ENCODE measurements around the gene HEXD. TPM values are rescaled to one million over a fixed set of nuclear protein-coding genes. Genes with fewer than 3 reads are reported as not detected.
A peak's percentile ranks its signal among the peaks of the same experiment; 100 is the strongest.

Gene HEXD
- total and polyA plus RNA-seq, 2 of the 8 experiments (the other 6 are each of a cell fraction or from before 2014, with no cell fraction given): 20.6 to 21.8 TPM

GRCh38 chr17:82457929-82458178, 39.7 kb downstream of the HEXD start:
- H3K4ac ChIP-seq (replicated peaks; ENCODE audit: insufficient read length, low read depth, low read length): no peak overlapping the region
- H4K8ac ChIP-seq (ENCODE audit: extremely low read depth, insufficient read depth, low read length): no peak overlapping the region
- H2BK15ac ChIP-seq (ENCODE audit: low read length): no peak overlapping the region
- peaks cover 0 to 3% of the 10 kb centered on the region in 2 experiments; a peak in 1 of 4 replicates for H3K79me2 ChIP-seq (ENCODE audit: control insufficient read depth in 1 of 2, insufficient read depth in 2 of 2, low read length in 2 of 2)
- peak overlapping the region; percentile 86 for H3K27ac ChIP-seq (ENCODE audit: low read depth, low read length)
- no peak overlapping the region for H3K14ac ChIP-seq (ENCODE audit: insufficient read length)
- FAIRE-seq: no peak
- 0 out of 2 replicates have a peak, but pooled peaks cover 3% of the 10 kb centered on the region for H3K79me1 ChIP-seq (ENCODE audit: low read depth, low read length)
- H3K56ac ChIP-seq (replicated peaks; ENCODE audit: insufficient read length, low read depth, low read length): no peak overlapping the region
- H4K91ac ChIP-seq (replicated peaks; ENCODE audit: insufficient read length, low read length): no peak overlapping the region
- peaks cover 0 to 8% (median 3%) of the 10 kb centered on the region in 4 experiments; a peak in 4 of 7 replicates for H3K4me1 ChIP-seq (replicated peaks in 1 of 4; ENCODE audit: control insufficient read depth in 3 of 4, insufficient read depth in 4 of 4, low read length in 3 of 4)
- no peak overlapping the region for H2BK12ac ChIP-seq (ENCODE audit: low read depth, low read length)
- WGBS, 2 experiments (ENCODE audit: extremely low coverage in 1 of 2, insufficient coverage in 1 of 2, insufficient read length in 1 of 2, insufficient replicate concordance in 2 of 2, low coverage in 1 of 2, low lambda C conversion rate in 2 of 2, missing lambda C conversion rate in 1 of 2): 5% methylated on average over 8 of the region's 8 CpGs; no CpG with 5 or more reads in 1 of the 2 experiments
- H3K9ac ChIP-seq (replicated peaks in 1 of 4; ENCODE audit: extremely low read depth in 1 of 4, low read depth in 3 of 4, low read length in 3 of 4): peak overlapping the region in 2 of 4 experiments; percentile 80 to 82; a peak in 4 of 7 replicates
- H3K18ac ChIP-seq (ENCODE audit: extremely low read depth, low read length): no peak overlapping the region
- peaks cover 2 to 10% of the 10 kb centered on the region in 2 experiments; a peak in 3 of 4 replicates for H3K9me3 ChIP-seq (ENCODE audit: insufficient read depth in 2 of 2, low read depth in 1 of 2, low read length in 1 of 2)
- no peaks in the 10 kb centered on the region for H3K27me3 ChIP-seq (replicated peaks in 1 of 4; ENCODE audit: control insufficient read depth in 3 of 4, extremely low read depth in 1 of 4, insufficient read depth in 3 of 4, low read length in 3 of 4)
- peak overlapping the region; percentile 77 to 86 (median 81) for H3K4me3 ChIP-seq (ENCODE audit: extremely low read depth in 1 of 4, insufficient read depth in 2 of 4, low read depth in 3 of 4, low read length in 4 of 4)
- CTCF ChIA-PET (ENCODE audit: partially characterized antibody): interaction anchor here (1.0 kb wide), 1 partner anchor 33 kb away, joined by 3 read pairs; no protein-coding TSS in a partner anchor
- no peak overlapping the region for H2AFZ ChIP-seq (ENCODE audit: low read length)
- POLR2A ChIA-PET (ENCODE audit: partially characterized antibody): interaction anchor here (1.0 to 1.8 kb wide), 3 partner anchors 8 to 39 kb away, joined by 3 to 5 read pairs (median 5); no protein-coding TSS in a partner anchor
- no peak overlapping the region for H4K5ac ChIP-seq (ENCODE audit: insufficient read length, low read depth, low read length)
- H3K36me3 ChIP-seq (ENCODE audit: control insufficient read depth in 2 of 4, insufficient read depth in 4 of 4, low read length in 3 of 4): peaks cover 3 to 11% (median 6%) of the 10 kb centered on the region in 4 experiments; a peak in 6 of 8 replicates
- peaks cover 2% of the 10 kb centered on the region; the same call in 1 of the 2 replicates for H3K23me2 ChIP-seq (ENCODE audit: low read depth, low read length)
- H2AK5ac ChIP-seq (ENCODE audit: low read depth, low read length): no peak overlapping the region
- peak overlapping the region; percentile 86 to 99 for H3K4me2 ChIP-seq (ENCODE audit: insufficient read depth in 1 of 2, low read depth in 2 of 2, low read length in 2 of 2)
- DNase-seq (ENCODE audit: low read depth in 1 of 2, low spot score in 2 of 2): no peak
- peaks cover 3 to 11% of the 10 kb centered on the region in 2 experiments for H4K20me1 ChIP-seq (replicated peaks in 1 of 2; ENCODE audit: control insufficient read depth in 1 of 2, insufficient read depth in 2 of 2, low read length in 2 of 2)
- H2BK120ac ChIP-seq (replicated peaks; ENCODE audit: low read depth, low read length): no peak overlapping the region
- no peak overlapping the region for H2BK20ac ChIP-seq (ENCODE audit: low read length)
- H2BK5ac ChIP-seq (ENCODE audit: low read depth, low read length): no peak overlapping the region
- H3K23ac ChIP-seq (ENCODE audit: insufficient read length): no peak overlapping the region
- TF ChIP-seq USF2 (IDR thresholded peaks at IDR 0.05; ENCODE audit: low read length): peak; percentile 93
- no peak for TF ChIP-seq JUN (IDR thresholded peaks at IDR 0.05; ENCODE audit: low read depth, low read length)
- TF ChIP-seq NRF1 (IDR thresholded peaks at IDR 0.05; ENCODE audit: low read depth, low read length): peak; percentile 79
- 0 out of 2 replicates have a peak, but pooled peaks have one; percentile 53 for TF ChIP-seq E2F6 (IDR thresholded peaks at IDR 0.05)
- TF ChIP-seq BACH1 (IDR thresholded peaks at IDR 0.05; ENCODE audit: low read length): no peak
- no peak for TF ChIP-seq GTF2F1 (IDR thresholded peaks at IDR 0.05; ENCODE audit: borderline replicate concordance, low read depth, low read length)
- TF ChIP-seq ASH2L (IDR thresholded peaks at IDR 0.05; ENCODE audit: low read length): no peak
- TF ChIP-seq POLR2A (IDR thresholded peaks at IDR 0.05; ENCODE audit: control extremely low read depth in 1 of 2, low read depth in 2 of 2, low read length in 2 of 2): no peak
- peak; percentile 86 for TF ChIP-seq ATF3 (IDR thresholded peaks at IDR 0.05; ENCODE audit: insufficient read depth, low read depth, low read length)
- TF ChIP-seq SIN3A (conservative IDR thresholded peaks at IDR 0.05 in 1 of 2, IDR thresholded peaks at IDR 0.05 in 1 of 2; ENCODE audit: low read depth in 1 of 2, low read length in 2 of 2): peak; percentile 82 to 95
- peak; percentile 92 for TF ChIP-seq MAX (IDR thresholded peaks at IDR 0.05)
